UCSD-AML1 (cell line): ENCODE results near the gene DPH1.
"Not testable (repeated sequence)": the region's sequence is repeated elsewhere in the genome, so short reads cannot be mapped to it uniquely, and the experiment has no call there.

ENCODE experiments used
- DNase-seq: peaks from one replicate; lab custom pipeline; 2025; ENCODE audit not compliant: unreplicated experiment; lab: John Stamatoyannopoulos, UW

The DPH1 gene

GRCh38 chr17:2029911-2030778 is at the start of gene DPH1:
TSS of gene DPH1 (plus strand) at chr17:2030153. CDS start at chr17:2030170, 17 bp downstream.
- DNase-seq = peak; percentile 86

DNA sequence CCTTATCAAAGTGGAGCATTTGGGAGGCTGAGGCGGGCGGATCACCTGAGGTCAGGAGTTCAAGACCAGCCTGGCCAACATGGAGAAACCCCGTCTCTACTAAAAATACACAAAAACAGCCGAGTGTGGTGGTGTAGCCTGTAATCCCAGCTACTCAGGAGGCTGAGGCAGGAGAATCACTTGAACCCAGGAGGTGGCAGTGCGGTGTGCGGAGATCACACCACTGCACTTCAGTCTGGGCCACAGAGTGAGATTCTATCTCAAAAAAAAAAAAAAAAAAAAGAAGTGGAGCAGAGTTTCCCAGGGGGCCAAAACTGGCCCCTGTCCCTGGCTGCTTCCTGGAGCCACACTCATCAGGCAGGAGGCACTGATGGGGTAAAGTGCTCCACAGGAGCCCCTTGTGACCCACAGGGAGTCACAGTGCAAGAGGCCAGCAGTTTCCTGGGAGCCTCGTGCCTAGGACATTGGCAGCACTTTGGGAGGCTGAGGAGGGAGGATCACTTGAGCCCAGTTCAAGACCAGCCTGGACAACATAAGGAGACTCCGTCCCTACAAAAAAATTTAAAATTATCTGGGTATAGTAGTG is 49.2 kb upstream of the DPH1 start:
- no peak for DNase-seq

- DNase-seq = not testable (repeated sequence)
Observed at GRCh38 chr17:1982793-1983366, 47.1 kb upstream of the DPH1 start.

GRCh38 chr17:1985093-1985492 is 44.9 kb upstream of the DPH1 start:
- no peak for DNase-seq

DNA sequence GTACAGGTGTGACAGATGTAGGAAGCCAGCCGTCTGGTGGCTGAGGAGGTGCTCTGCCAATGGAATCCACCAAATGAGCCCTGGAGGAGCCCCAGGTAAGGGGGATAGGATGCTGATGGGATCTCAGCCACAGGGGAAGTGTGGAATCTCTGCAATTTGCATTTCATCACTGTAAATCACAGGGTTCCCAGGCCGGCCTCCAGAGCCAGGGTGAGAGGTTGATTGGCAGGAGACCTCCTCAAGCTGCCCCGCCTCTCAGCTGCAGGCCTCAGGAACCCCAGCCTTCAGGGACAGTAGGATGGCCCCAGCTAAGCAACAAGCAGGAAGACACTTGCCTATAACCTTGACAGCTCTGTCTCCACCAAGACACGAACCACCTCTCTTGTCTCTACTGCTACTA is 44.3 kb upstream of the DPH1 start:
- DNase-seq = no peak

DNA sequence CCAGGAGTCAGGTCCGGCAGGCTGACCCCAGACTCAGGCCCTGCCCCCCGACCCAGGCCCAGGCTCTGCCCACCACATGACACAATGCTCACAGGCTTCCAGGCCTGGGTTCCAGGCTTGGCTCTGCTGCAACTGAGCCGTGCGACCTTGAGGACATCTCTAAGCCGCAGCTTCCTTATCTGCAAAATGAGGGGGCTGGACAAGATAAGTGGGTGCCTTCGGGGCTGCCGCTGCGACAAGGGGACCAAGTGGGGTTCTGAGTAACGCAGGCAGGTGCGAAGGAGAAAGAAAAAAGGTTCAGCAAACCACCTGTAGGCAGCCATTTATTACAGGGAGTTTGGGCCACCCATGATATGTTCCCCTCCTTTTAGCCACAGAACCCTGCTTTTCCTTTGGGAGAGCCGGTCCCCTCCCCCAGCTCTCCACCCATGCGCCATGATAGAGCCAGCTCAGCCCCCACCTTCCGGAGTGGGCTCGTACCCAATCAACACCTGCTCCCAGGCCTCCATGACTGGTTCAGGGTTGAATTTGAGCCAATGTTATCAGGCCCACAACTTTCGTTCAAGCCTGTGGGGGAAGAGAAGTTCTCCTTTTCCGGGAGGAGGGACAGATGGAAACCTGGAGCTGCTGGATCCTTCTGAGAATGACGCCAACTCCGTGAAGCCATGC is 43.0 kb upstream of the DPH1 start:
- DNase-seq = no peak

- DNase-seq = no peak
Observed at GRCh38 chr17:1989135-1989534, 40.8 kb upstream of the DPH1 start.

DNA sequence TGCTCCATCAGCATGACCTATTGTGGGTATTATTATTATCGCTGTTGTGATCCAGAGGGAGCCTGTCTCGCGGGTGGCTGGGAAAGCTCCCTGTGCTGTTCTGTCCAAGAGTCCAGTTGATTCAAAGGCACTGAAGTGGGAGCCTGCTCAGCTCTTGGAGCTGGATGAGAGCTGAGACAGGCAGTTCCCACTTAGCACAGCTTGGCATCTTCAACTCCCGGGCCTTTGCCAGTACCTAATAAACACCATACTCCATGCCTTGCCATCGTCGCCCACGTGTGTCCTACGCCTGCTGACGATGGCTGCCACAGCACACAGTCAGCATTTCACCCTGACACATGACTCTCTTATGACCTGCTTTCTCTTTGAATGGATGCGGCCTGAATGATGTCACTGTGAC is 37.4 kb upstream of the DPH1 start:
- DNase-seq = no peak

DNA sequence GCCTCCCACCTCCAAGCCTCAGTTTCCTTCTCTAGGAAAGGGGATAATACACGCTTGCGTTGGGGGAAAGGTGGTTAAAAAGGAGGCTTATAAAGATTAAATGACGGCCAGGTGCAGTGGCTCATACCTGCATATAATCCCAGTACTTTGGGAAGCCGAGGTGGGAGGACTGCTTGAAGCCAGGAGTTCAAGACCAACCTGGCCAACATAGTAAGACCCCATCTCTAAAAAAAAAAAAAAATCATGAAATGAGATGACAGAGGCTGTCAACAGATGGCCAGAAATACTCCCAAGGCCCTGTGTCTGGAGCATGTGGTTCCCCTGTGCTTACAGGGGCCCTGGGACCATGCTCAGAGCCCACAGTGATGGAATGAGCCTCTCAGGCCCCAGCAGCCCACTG is 35.2 kb upstream of the DPH1 start:
- no peak for DNase-seq

- DNase-seq = no peak
Observed at GRCh38 chr17:1995321-1995892, 34.5 kb upstream of the DPH1 start.

- no peak for DNase-seq
Observed at GRCh38 chr17:1995907-1996799, 33.8 kb upstream of the DPH1 start.

DNA sequence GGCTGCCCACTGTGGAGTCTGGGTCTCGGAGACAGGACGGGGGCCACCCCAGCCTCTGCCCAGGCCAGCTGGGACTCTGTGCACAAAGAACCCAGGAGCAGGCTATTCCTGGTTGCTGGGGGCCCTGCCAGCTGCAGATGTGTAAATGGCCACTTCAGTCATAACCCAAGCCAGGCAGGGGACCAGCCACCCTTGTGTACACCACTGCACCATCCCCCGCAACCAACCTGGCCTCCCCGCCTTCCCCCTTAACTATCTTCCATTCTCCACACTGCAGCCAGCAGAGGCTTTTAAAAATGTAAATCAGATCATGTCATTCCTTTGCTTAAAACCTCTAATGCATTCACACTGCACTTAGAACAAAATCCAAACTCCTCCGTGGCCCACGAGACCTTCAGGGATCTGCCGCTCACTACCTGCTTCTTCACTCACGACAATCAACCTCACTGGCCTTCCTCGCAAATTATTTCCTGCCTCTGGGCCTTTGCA is 33.1 kb upstream of the DPH1 start:
- no peak for DNase-seq

DNA sequence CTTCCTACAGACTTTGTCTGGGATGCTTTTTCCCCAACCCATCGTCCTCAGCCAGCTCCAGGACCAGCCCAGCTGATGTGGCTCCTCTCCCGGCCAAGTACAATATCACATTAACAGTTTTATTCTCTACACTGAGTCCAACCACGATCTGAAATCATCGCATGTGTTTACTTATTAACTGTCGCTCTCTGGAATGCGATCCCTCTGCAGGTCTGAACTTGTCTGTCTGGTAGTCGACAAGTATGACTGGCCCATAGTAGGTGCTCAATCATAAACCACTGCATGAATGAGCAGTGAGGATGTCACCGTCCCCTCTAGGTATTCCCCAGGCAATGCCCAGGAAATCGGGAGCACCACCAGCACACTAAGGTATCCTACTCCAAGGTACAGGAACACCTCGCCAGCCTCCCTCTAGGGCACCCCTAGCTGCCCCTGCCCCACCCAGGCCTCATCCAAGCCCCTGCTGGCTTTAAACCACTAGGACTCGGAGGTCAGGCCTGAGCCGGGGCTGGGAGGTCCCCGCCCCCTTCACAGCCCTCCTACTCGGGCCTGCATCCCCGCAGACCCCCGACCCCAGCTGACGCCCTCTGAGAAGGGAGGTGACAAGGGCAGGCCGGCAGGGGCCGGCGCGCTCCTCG is 32.5 kb upstream of the DPH1 start:
- DNase-seq = no peak

DNA sequence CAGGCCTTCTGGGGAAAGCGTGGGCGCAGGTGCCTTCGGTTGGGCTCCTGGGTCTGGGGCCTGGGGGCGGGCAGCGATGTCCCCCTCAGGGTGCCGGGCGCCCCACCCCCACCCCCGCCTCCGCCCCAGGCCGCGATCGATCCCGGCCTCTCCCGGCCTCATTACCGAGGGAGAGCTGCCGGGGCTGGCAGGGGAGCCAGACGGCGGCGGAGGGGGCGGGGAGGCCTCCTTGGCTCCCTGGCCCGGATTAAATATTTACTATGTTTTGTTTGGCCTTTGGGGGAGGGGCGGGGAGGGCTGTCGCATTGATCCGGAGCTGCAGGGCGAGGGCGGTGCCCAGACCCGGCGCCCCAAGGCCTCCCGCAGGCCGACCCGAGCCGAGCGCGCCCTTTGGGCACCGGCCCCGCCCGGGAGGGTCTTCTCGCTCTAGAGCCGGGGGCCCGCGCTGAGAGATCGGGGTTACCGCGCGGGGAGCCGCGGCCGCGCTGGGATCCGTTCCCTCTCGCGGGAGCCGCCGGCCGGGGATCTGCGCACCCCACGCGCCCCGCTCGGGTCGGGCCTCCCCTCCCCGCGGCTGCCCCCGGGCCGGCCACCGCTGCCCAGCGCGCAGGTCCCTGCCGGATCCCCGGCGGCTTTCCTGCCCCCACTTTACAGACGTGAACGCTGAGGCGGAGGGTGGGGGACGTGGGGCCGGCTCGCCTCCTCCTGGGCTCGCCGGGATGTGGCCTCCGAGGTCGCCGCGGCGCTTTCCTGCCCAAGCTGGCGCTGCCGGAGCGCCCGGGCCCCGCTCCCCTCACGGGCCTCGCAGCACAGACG is 31.8 kb upstream of the DPH1 start:
- DNase-seq = no peak

DNA sequence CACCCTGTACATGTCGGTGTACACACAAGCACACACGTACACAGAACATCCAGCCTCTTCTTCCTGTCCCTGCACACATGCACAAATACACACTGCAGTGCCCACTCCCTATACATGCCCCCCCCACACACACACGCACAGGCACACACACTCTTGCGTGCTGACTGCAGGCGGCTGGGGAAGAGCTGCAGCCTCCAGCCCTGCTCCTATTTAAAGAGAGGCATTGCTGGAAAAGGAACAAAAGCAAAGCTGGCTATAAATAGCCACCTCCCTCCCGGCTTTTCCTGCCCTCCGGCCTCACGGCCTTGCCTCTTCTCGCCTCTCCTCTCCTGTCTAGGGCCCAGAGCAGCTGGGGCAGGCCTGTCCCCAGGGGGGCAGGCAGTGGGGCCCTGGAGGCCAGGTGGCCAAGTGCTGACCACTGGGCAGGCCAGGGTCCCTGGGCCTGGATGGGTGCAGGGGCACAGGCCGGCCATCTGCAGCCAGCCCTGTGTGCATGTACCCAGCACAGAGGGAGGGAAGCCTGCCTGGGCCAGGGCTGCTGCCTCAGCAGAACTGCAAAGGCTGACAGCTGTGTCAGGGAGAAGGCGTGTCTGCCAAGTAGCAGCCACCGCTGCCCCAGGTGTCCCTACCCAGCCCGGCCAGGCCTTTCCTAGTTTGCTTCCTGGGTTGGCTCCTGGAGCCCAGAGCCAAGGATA is 30.2 kb upstream of the DPH1 start:
- peak; percentile 73 for DNase-seq

- DNase-seq = no peak
Observed at GRCh38 chr17:2002767-2003329, 27.1 kb upstream of the DPH1 start.

DNA sequence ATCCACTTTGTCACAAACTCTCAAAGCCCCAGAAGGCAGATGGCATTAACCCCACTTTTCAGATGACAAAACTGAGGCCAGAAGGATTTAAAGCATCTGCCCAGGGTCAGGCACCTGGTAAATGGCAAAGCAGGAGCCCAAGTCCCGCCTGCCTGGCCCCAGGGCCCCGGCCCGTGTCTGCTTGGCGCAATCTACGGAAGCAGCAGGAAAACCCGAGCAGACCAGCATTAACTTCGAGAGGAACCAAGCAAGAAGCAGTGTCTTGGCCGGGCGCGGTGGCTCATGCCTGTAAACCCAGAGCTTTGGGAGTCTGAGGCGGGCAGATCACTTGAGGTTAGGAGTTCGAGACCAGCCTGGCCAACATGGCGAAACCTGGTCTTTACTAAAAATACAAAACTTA is 26.4 kb upstream of the DPH1 start:
- no peak for DNase-seq

GRCh38 chr17:2004435-2004952 is 25.5 kb upstream of the DPH1 start:
- no peak for DNase-seq
